GM19328 (cell line): ENCODE data around the gene RPH3AL.
"Not testable (repeated sequence)": the region's sequence is repeated elsewhere in the genome, so short reads cannot be mapped to it uniquely, and the experiment has no call there.

ENCODE experiments used
- ATAC-seq: cut with Tn5 transposase; IDR thresholded peaks from one replicate; pipeline ENCODE4 v1.9.1; 2021; ENCODE audit warnings: mild to moderate bottlenecking, moderate library complexity; ENCODE audit not compliant: unreplicated experiment

Gene RPH3AL

GRCh38 chr17:206941-207560 is 145.6 kb downstream of the RPH3AL start:
- ATAC-seq, result no peak

GRCh38 chr17:206484-206883 is 146.1 kb downstream of the RPH3AL start:
- ATAC-seq, result not testable (repeated sequence)

- no peak for ATAC-seq
Observed at GRCh38 chr17:205817-206216, 146.8 kb downstream of the RPH3AL start.

GRCh38 chr17:205148-205669 is 147.4 kb downstream of the RPH3AL start:
- ATAC-seq, result no peak

GRCh38 chr17:204427-205147 is 148.0 kb downstream of the RPH3AL start:
- ATAC-seq, result no peak

- no peak for ATAC-seq
Observed at GRCh38 chr17:202501-202951, 150.1 kb downstream of the RPH3AL start.

GRCh38 chr17:201736-202135 is 150.9 kb downstream of the RPH3AL start:
- not testable (repeated sequence) for ATAC-seq

GRCh38 chr17:201257-201656 is 151.3 kb downstream of the RPH3AL start:
- not testable (repeated sequence) for ATAC-seq

GRCh38 chr17:200586-200985 is 152.0 kb downstream of the RPH3AL start:
- no peak for ATAC-seq

- no peak for ATAC-seq
Observed at GRCh38 chr17:199806-200545, 152.6 kb downstream of the RPH3AL start.

GRCh38 chr17:199191-199604 is 153.4 kb downstream of the RPH3AL start:
- ATAC-seq, result no peak

- not testable (repeated sequence) for ATAC-seq
Observed at GRCh38 chr17:198225-198624, 154.4 kb downstream of the RPH3AL start.

GRCh38 chr17:197352-197751 is 155.3 kb downstream of the RPH3AL start:
- ATAC-seq, result no peak

- no peak for ATAC-seq
Observed at GRCh38 chr17:194828-195602, 157.6 kb downstream of the RPH3AL start.

- ATAC-seq, result no peak
Observed at GRCh38 chr17:193841-194806, 158.5 kb downstream of the RPH3AL start.

GRCh38 chr17:193426-193810 is 159.2 kb downstream of the RPH3AL start:
- ATAC-seq, result no peak

GRCh38 chr17:192666-193425 is 159.8 kb downstream of the RPH3AL start:
- no peak for ATAC-seq

GRCh38 chr17:189444-189843 is 163.2 kb downstream of the RPH3AL start:
- ATAC-seq, result no peak

GRCh38 chr17:187130-187529 is 165.5 kb downstream of the RPH3AL start:
- ATAC-seq, result no peak
